ENCODE measurements around the gene LDLRAD4.
A peak's percentile ranks its signal among the peaks of the same experiment; 100 is the strongest.

Gene LDLRAD4

GRCh38 chr18:13206301-13206700 lies 12.3 kb upstream of the LDLRAD4 start:
- no peak for DNase-seq

DNA sequence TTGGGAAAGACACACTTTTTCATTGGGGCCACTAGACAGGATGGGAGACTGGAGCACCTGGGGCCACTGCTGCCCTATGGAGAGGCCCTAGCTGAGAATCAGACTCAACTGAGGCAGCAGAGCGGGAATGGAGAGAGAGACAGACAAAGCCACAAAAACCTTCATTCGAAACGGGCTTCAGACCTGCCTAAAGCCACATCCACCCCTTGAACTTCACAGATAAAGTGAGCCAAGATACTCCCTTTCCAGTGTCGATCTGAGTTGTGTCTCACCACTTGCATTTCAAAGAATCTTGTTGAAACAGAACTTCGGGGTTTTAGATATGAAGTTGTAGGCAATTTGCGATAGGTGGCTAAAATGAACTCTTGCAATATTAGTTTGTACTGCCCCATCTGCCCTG lies 11.3 kb upstream of the LDLRAD4 start:
- no peak for DNase-seq

DNA sequence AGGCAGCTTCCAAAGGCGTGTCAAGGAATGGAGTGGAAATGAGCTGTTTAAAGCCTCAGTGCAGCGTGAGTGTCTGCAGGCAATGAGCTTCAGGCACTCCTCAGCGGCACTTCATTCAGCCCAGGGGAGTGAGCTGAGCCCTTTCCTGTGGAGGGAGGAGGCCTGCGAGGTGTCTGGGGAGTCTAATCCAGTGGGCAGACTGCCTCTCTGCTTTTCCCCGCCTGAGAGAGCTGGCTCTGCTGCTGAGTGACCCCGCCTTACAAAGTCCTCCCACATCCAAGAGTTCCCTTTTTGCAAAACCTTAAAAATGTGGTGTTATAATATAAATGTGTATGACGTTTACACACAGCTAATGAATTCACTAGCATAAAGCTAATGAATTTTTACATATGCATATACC lies 7.0 kb upstream of the LDLRAD4 start:
- DNase-seq: peak; percentile 56 to 71

DNA sequence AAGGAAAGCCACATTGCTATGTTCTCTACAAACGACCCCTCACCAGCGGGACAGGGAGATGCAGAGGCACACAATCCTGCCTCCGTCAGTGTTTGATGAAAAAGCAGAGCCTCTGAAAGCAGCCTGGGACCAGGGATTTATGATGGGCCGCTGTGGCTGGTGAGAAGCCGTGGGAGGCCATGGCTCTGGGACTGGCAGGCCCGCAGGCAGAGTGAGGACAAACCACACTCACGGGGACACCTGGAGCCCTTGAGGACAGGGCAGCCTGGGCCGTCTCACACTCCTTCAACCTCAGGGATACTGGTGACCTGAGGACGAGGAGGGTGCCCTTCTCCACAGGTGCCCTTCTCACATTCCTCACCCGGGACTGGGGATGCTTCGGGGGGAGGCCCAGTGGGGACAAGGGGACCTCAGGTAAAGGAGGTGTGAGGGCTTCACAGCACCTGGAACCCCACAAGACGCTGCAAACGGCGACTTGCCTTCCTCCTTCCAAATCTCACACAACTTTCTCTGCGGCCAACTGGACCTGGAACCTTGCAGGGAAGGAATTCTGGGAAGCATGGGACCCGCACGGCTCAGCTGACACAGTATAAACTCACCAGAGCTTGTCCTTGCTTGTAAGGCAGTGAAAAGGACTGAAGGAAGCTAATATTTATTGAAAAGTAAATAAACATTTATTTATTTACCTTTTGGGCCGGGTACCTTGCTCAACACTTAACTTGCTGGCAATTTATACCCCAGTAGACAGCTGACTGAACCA lies 5.3 kb upstream of the LDLRAD4 start:
- no peak for DNase-seq

GRCh38 chr18:13214609-13215008 lies 4.0 kb upstream of the LDLRAD4 start:
- DNase-seq: peak; percentile 33 to 84

GRCh38 chr18:13216092-13216582 lies 2.4 kb upstream of the LDLRAD4 start:
- peak; percentile 82 to 95 for DNase-seq

GRCh38 chr18:13216711-13217465 lies 1.7 kb upstream of the LDLRAD4 start:
- DNase-seq: peak in 1 of 2 donors; percentile 23

GRCh38 chr18:13217466-13217961 lies 1.0 kb upstream of the LDLRAD4 start:
- peak; percentile 37 to 43 for DNase-seq

- DNase-seq: peak in 1 of 2 donors; percentile 16
Measured at GRCh38 chr18:13217971-13218367, 591 bp upstream of the LDLRAD4 start.

GRCh38 chr18:13218997-13219396 lies 437 bp downstream of the LDLRAD4 start:
- no peak for DNase-seq

- no peak for DNase-seq
Measured at GRCh38 chr18:13219593-13220159, 1.1 kb downstream of the LDLRAD4 start.

DNA sequence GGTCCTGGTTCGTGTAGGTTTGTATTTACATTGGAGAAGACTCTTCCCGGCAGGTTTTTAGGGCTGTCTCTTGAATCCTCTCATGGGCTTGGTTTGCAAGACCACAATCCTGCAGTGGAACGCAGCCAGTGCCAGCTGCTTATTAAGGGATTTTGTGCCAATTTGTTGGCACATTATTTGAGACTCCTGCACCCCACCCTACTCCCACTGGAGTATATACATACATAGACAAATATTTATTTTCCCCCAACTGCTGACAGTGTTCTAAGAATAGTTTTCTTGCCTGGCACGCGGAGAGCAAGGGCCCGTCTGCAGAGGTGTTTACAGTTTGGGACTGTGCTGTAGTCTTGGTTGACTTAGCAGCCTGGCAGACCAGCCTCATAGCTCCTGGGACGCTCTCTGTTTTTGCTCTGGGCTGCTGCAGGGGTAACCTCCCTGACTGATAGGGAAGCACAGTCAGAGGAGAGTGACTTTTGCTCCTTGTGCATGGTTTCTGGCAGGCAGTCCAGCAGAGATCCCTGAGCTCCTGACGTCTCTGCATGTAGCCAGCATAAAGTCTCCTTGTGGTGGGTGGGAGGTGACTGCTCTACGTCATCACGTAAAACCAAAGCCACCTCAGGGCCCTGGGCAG lies 1.9 kb downstream of the LDLRAD4 start:
- no peak for DNase-seq

GRCh38 chr18:13221869-13222855 lies 3.6 kb downstream of the LDLRAD4 start:
- peak in 1 of 2 donors; percentile 24 for DNase-seq

- no peak for DNase-seq
Measured at GRCh38 chr18:13222856-13223281, 4.3 kb downstream of the LDLRAD4 start.

- no peak for DNase-seq
Measured at GRCh38 chr18:13223311-13224143, 5.0 kb downstream of the LDLRAD4 start.

DNA sequence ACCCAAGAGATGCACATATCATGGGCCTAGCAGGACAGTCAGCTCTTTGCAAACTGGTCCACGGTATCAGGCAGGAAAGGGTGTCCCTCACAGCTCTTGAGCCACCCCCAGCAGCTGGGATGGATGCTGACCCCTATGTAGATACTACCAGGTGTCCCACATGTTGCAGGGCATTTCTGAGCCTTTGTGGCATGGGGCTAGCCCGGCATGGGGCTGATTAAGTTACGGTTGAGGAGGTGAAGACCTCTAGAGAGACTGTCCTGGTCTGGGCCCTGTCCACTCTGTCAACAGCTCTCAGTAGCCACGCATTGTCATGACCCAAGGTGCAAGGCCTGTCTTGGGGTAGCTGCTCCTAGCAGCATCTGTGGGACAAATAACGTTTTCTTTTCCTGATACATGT lies 6.7 kb downstream of the LDLRAD4 start:
- DNase-seq: no peak

GRCh38 chr18:13226533-13227144 lies 8.1 kb downstream of the LDLRAD4 start:
- no peak for DNase-seq

GRCh38 chr18:13227910-13228309 lies 9.3 kb downstream of the LDLRAD4 start:
- DNase-seq: no peak

GRCh38 chr18:13229001-13229671 lies 10.6 kb downstream of the LDLRAD4 start:
- DNase-seq: no peak

GRCh38 chr18:13231151-13231550 lies 12.6 kb downstream of the LDLRAD4 start:
- no peak for DNase-seq
